Astrocyte of the cerebellum (primary cell): ENCODE results near the gene SLC25A43.
A peak's percentile ranks its signal among the peaks of the same experiment; 100 is the strongest.
"Not testable (repeated sequence)": the region's sequence is repeated elsewhere in the genome, so short reads cannot be mapped to it uniquely, and the experiment has no call there.

Experiments used
- DNase-seq: peaks from one replicate; pipeline ENCODE4 v3.0.0-alpha.2; 2011; ENCODE audit warnings: low read depth
- H3K4me3 ChIP-seq: 2 replicates; pipeline ENCODE4 v1.5.1; 2011; ENCODE audit warnings: mild to moderate bottlenecking, low read depth, low read length, moderate library complexity
- CTCF ChIP-seq: IDR thresholded peaks from 2 replicates; pipeline ENCODE4 v1.5.1; 2012; ENCODE audit warnings: low read length, low read depth, moderate library complexity, mild to moderate bottlenecking; ENCODE audit errors: missing control alignments
- in situ Hi-C: cut with HindIII; loops from 2 replicates; pipeline ENCODE4 v1.10.0; 2017; ENCODE audit warnings: low sequenced_read_pairs

SLC25A43 gene

GRCh38 chrX:119398974-119399771 lies at the start of gene SLC25A43:
SLC25A43 (plus strand) TSS chrX:119399336; CDS start chrX:119399404, 68 bp downstream.
- no peak for DNase-seq
- in situ Hi-C loops: no loop called here
- H3K4me3 ChIP-seq: peak within 1 kb of the TSS; percentile 51
- TF ChIP-seq CTCF: no peak

GRCh38 chrX:119359618-119360382 lies 39.3 kb upstream of the SLC25A43 start:
- H3K4me3 ChIP-seq: no peak overlapping the region
- TF ChIP-seq CTCF: no peak
- in situ Hi-C loops: no loop called here
- DNase-seq: no peak

GRCh38 chrX:119361451-119361850 lies 37.7 kb upstream of the SLC25A43 start:
- H3K4me3 ChIP-seq, in situ Hi-C loops: not testable (repeated sequence)

GRCh38 chrX:119362074-119362473 lies 37.1 kb upstream of the SLC25A43 start:
- in situ Hi-C loops, H3K4me3 ChIP-seq, DNase-seq: not testable (repeated sequence)

More at GRCh38 chrX:119361451-119361850, 37.7 kb upstream of the SLC25A43 start:
- not testable (repeated sequence) for DNase-seq

- in situ Hi-C loops: no loop called here
- H3K4me3 ChIP-seq: no peak overlapping the region
- no peak for TF ChIP-seq CTCF
- DNase-seq: no peak
Measured at GRCh38 chrX:119363391-119363790, 35.7 kb upstream of the SLC25A43 start.

GRCh38 chrX:119371861-119372260 lies 27.3 kb upstream of the SLC25A43 start:
- H3K4me3 ChIP-seq, DNase-seq, in situ Hi-C loops: not testable (repeated sequence)

- in situ Hi-C loops: no loop called here
- no peak overlapping the region for H3K4me3 ChIP-seq
- TF ChIP-seq CTCF: no peak
- no peak for DNase-seq
Measured at GRCh38 chrX:119374736-119375135, 24.4 kb upstream of the SLC25A43 start.

- DNase-seq: no peak
- in situ Hi-C loops: no loop called here
- no peak overlapping the region for H3K4me3 ChIP-seq
- no peak for TF ChIP-seq CTCF
Measured at GRCh38 chrX:119375561-119375960, 23.6 kb upstream of the SLC25A43 start.
